ENCODE results near the gene TECTA. TPM values are rescaled to one million over a fixed set of nuclear protein-coding genes. Genes with fewer than 3 reads are reported as not detected.

The TECTA gene
- polyA plus RNA-seq, 3 donors = 0.45 TPM; not detected in 2

GRCh38 chr11:121152764-121153163, 51.7 kb downstream of the TECTA start:
- intact Hi-C loops (cut with micrococcal nuclease) = no loop called here
- WGBS (ENCODE audit: insufficient coverage) = 99% methylated on average over 17 of the region's 19 CpGs
- Histone ChIP-seq H3K4me2 (replicated peaks; ENCODE audit: extremely low read depth, low read length, poor library complexity, severe bottlenecking) (no peak overlapping the region), H3K27ac (ENCODE audit: low read depth in 1 of 2, low read length in 2 of 2) (no peak overlapping the region), H3K79me2 (ENCODE audit: insufficient read depth, low read length) (no peaks in the 10 kb centered on the region), H3K4me1 (ENCODE audit: control insufficient read depth in 1 of 2, insufficient read depth in 2 of 2, low read length in 2 of 2) (no peaks in the 10 kb centered on the region), H3K36me3 (replicated peaks in 1 of 2; ENCODE audit: control insufficient read depth in 1 of 2, insufficient read depth in 2 of 2, low read length in 2 of 2) (no peaks in the 10 kb centered on the region), H4K20me1 (ENCODE audit: insufficient read depth, low read length) (no peaks in the 10 kb centered on the region), H2AFZ (ENCODE audit: insufficient read depth, low read depth, low read length, poor library complexity, severe bottlenecking) (no peak overlapping the region), H3K27me3 (ENCODE audit: control insufficient read depth in 2 of 2, insufficient read depth in 2 of 2, low read length in 2 of 2) (no peaks in the 10 kb centered on the region), H3K4me3 (replicated peaks in 1 of 3; ENCODE audit: low read depth in 2 of 3, low read length in 3 of 3) (no peak overlapping the region), H3K9ac (ENCODE audit: insufficient read depth, low read length, poor library complexity, severe bottlenecking) (no peak overlapping the region), H3K9me3 (replicated peaks in 1 of 2; ENCODE audit: control insufficient read depth in 1 of 2, insufficient read depth in 1 of 2, low read length in 2 of 2) (no peaks in the 10 kb centered on the region)
- H3K9me3 Mint-ChIP-seq = peaks cover 0 to 2% (median 0%) of the 10 kb centered on the region in 7 donors
- no peak for TF ChIP-seq CTCF (IDR thresholded peaks at IDR 0.05)
- DNase-seq = no peak
- H3K4me1 Mint-ChIP-seq = no peaks in the 10 kb centered on the region
- H3K36me3 Mint-ChIP-seq = no peaks in the 10 kb centered on the region
- H3K27me3 Mint-ChIP-seq (ENCODE audit: low read depth in 3 of 3) = peaks cover 2 to 8% (median 5%) of the 10 kb centered on the region in 3 donors
- no peak overlapping the region for H3K27ac Mint-ChIP-seq
- H3K4me3 Mint-ChIP-seq = no peak overlapping the region

DNA sequence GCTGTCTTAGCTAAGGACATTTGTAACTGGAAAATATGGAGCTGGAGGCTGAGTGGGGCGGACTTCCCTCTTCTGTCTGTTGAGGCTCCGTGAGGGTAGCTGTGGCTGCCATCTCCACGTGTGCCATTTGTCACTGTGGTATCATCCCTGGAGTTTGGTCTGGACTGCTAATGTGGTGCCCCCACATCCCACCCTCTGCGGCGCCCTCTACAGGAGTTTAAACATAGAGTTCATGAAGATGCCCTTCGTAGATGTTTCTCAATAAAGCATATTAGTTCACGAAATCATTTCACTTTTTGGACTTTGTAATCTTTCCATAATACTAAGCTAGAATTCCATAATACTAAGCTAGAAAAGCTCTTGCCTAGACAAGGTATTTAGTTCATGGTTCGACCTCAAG, 52.4 kb downstream of the TECTA start:
- Mint-ChIP-seq H3K36me3 (no peaks in the 10 kb centered on the region), H3K27me3 (ENCODE audit: low read depth in 3 of 3) (peaks cover 5 to 13% (median 7%) of the 10 kb centered on the region in 3 donors), H3K27ac (no peak overlapping the region), H3K4me3 (no peak overlapping the region), H3K9me3 (peaks cover 0 to 4% (median 0%) of the 10 kb centered on the region in 7 donors), H3K4me1 (no peaks in the 10 kb centered on the region)
- no peak overlapping the region for H2AFZ ChIP-seq (ENCODE audit: insufficient read depth, low read depth, low read length, poor library complexity, severe bottlenecking)
- 89% methylated on average over 6 of the region's 8 CpGs for WGBS (ENCODE audit: insufficient coverage)
- TF ChIP-seq CTCF (IDR thresholded peaks at IDR 0.05) = no peak
- H3K79me2 ChIP-seq (ENCODE audit: insufficient read depth, low read length) = no peaks in the 10 kb centered on the region
- no peaks in the 10 kb centered on the region for H3K27me3 ChIP-seq (ENCODE audit: control insufficient read depth in 2 of 2, insufficient read depth in 2 of 2, low read length in 2 of 2)
- H3K4me1 ChIP-seq (ENCODE audit: control insufficient read depth in 1 of 2, insufficient read depth in 2 of 2, low read length in 2 of 2) = no peaks in the 10 kb centered on the region
- H3K9ac ChIP-seq (ENCODE audit: insufficient read depth, low read length, poor library complexity, severe bottlenecking) = no peak overlapping the region
- no peak overlapping the region for H3K27ac ChIP-seq (ENCODE audit: low read depth in 1 of 2, low read length in 2 of 2)
- H3K9me3 ChIP-seq (replicated peaks in 1 of 2; ENCODE audit: control insufficient read depth in 1 of 2, insufficient read depth in 1 of 2, low read length in 2 of 2) = no peaks in the 10 kb centered on the region
- no peaks in the 10 kb centered on the region for H3K36me3 ChIP-seq (replicated peaks in 1 of 2; ENCODE audit: control insufficient read depth in 1 of 2, insufficient read depth in 2 of 2, low read length in 2 of 2)
- DNase-seq = no peak
- H3K4me2 ChIP-seq (replicated peaks; ENCODE audit: extremely low read depth, low read length, poor library complexity, severe bottlenecking) = no peak overlapping the region
- H3K4me3 ChIP-seq (replicated peaks in 1 of 3; ENCODE audit: low read depth in 2 of 3, low read length in 3 of 3) = no peak overlapping the region
- intact Hi-C loops (cut with micrococcal nuclease) = no loop called here
- no peaks in the 10 kb centered on the region for H4K20me1 ChIP-seq (ENCODE audit: insufficient read depth, low read length)

All from CD14-positive monocyte (primary cell).